Body of pancreas (tissue), 4 donors: Measurements from ENCODE around the gene CD44.

Experiments used
- POLR2A ChIP-seq, 3 donors: fragments of 450-650 bp; IDR thresholded peaks; one replicate each; pipeline ENCODE4 v1.6.1; 2016; ENCODE audit warnings: antibody characterized with exemption in 3 of 3, mild to moderate bottlenecking in 2 of 3
- TF ChIP-seq, protein P1 (sequence below), 7 experiments: fragments of 450-650 bp in 4 of 7; fragments of 200-600 bp in 3 of 7; sonication (generic) in 3 of 7; IDR thresholded peaks; one replicate each; pipeline ENCODE4 v1.5.1; 2016 to 2019; ENCODE audit warnings: antibody characterized with exemption in 7 of 7

DNA sequence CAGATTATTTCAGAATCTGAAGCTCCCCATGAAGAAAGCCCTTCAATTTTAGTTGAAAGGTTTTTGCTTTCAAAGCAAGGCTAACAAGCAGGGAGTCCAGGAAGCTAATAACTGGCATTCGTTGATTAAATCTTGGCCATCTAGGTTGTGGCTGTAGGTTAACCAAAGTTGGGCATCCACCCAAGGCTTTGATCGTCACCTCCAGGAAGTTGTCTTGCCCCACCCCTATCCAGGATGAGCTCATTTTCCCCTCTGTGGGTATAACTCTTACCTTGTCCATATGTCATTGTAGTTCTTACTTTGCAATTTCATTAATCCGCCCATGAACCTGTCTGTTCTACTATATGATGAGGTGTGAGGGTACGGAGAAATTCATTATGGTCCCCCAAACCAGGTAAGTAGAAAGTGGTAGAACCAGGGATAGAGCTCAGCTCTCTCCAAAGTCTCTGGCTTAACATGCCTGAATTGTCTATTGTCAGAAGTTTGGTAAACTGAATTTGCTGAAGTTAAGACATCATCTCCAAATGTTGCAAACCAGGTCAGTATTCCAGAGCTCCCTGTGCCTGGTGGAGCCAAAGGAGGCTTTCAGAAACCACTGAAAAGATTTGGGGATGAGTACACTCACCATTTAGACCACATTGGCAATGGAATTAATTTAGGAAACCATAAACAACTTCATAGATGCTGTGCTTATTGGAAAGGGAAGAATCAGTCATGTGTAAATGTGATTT lies 97.1 kb downstream of the CD44 start:
- TF ChIP-seq, protein P1, sequence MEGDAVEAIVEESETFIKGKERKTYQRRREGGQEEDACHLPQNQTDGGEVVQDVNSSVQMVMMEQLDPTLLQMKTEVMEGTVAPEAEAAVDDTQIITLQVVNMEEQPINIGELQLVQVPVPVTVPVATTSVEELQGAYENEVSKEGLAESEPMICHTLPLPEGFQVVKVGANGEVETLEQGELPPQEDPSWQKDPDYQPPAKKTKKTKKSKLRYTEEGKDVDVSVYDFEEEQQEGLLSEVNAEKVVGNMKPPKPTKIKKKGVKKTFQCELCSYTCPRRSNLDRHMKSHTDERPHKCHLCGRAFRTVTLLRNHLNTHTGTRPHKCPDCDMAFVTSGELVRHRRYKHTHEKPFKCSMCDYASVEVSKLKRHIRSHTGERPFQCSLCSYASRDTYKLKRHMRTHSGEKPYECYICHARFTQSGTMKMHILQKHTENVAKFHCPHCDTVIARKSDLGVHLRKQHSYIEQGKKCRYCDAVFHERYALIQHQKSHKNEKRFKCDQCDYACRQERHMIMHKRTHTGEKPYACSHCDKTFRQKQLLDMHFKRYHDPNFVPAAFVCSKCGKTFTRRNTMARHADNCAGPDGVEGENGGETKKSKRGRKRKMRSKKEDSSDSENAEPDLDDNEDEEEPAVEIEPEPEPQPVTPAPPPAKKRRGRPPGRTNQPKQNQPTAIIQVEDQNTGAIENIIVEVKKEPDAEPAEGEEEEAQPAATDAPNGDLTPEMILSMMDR (IDR thresholded peaks at IDR 0.05), result no peak
- TF ChIP-seq POLR2A (IDR thresholded peaks at IDR 0.05), result no peak
